K562 (cell line): ENCODE data around the gene IGFBP7.

Source experiments
- FOXM1 ChIP-seq, 2 experiments: fragments of 450-650 bp in 1 of 2; sonication (generic) in 1 of 2; formaldehyde crosslinking in 1 of 2; IDR thresholded peaks; 2 replicates each; pipeline versions ENCODE4 v1.6.1 to v1.9.0; 2017 to 2022; ENCODE audit warnings: low read depth in 2 of 2, mild to moderate bottlenecking in 2 of 2, missing genetic modification reagents in 1 of 2, moderate library complexity in 1 of 2
- GABPA ChIP-seq: fragments of 200-800 bp; sonication (Bioruptor generic); conservative IDR thresholded peaks from 2 replicates; pipeline ENCODE4 v1.6.1; 2016; ENCODE audit warnings: low read depth, missing genetic modification characterization, missing compliant biosample characterization
- LARP7 ChIP-seq: fragments of 450-650 bp; IDR thresholded peaks from 2 replicates; pipeline ENCODE4 v1.6.1; 2016
- MYNN ChIP-seq, 2 experiments: sonication (generic); formaldehyde crosslinking in 1 of 2; IDR thresholded peaks; 2 replicates each; pipeline versions ENCODE4 v1.5.0 to v1.6.1; 2016 to 2020; ENCODE audit warnings: antibody characterized with exemption in 1 of 2, missing genetic modification reagents in 1 of 2
- TBP ChIP-seq: optimal IDR thresholded peaks from 2 replicates; pipeline ENCODE3; 2011; ENCODE audit warnings: low read depth, low read length, improper control_type of control experiment
- TRIM28 ChIP-seq: fragments of 450-650 bp; IDR thresholded peaks from 2 replicates; pipeline ENCODE4 v1.6.1; 2017
- ZNF143 ChIP-seq: sonication (generic); formaldehyde crosslinking; IDR thresholded peaks from 2 replicates; pipeline ENCODE4 v1.9.0; 2022; ENCODE audit warnings: mild to moderate bottlenecking, missing genetic modification reagents
- TF ChIP-seq, protein P1 (sequence below): sonication (generic); formaldehyde crosslinking; IDR thresholded peaks from 2 replicates; pipeline ENCODE4 v1.9.0; 2022; ENCODE audit warnings: mild to moderate bottlenecking, missing genetic modification reagents
- TF ChIP-seq, protein P2 (sequence below): IDR thresholded peaks from 3 replicates; pipeline ENCODE4 v1.6.1; 2011; ENCODE audit warnings: borderline replicate concordance, mild to moderate bottlenecking; ENCODE audit not compliant: insufficient read length, insufficient read depth
- TF ChIP-seq, protein P3 (sequence below), 3 experiments: IDR thresholded peaks in 2 of 3; conservative IDR thresholded peaks in 1 of 3; 2 replicates each; pipeline ENCODE4 v1.5.1; 2011 to 2012; ENCODE audit warnings: low read length in 3 of 3, mild to moderate bottlenecking in 3 of 3, control low read depth in 2 of 3, improper control_type of control experiment in 1 of 3, inconsistent platforms in 1 of 3, low read depth in 1 of 3, mixed read lengths in 1 of 3, moderate library complexity in 1 of 3; ENCODE audit not compliant: insufficient read depth in 2 of 3

DNA sequence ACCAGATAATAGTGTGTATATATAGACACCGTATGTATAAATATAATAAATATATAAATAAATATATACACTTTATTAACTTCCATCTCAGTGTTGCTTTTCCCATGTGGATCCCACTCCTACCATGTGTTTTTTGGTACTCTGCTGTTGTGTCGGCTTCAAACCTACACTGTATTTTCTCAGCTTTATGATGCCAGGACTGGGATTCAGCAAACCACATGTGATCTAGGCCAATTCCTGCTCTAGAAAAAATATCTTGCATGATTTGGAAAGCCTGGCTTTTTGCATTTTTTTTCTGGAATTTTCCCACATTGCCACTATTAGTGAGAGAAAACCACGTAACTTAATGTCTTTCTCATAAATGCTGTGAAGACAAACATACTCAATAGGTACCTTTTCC is 75.7 kb downstream of the IGFBP7 start:
- TF ChIP-seq GABPA (tag) (no peak), FOXM1 (IDR thresholded peaks at IDR 0.05; ENCODE audit: low read depth) (no peak), FOXM1 (CRISPR knock-in tag; IDR thresholded peaks at IDR 0.05; ENCODE audit: low read depth) (no peak), MYNN (IDR thresholded peaks at IDR 0.05) (no peak), MYNN (CRISPR knock-in tag; IDR thresholded peaks at IDR 0.05) (no peak), TBP (no peak), TRIM28 (no peak), LARP7 (no peak), ZNF143 (CRISPR knock-in tag) (no peak)
- TF ChIP-seq, protein P1, sequence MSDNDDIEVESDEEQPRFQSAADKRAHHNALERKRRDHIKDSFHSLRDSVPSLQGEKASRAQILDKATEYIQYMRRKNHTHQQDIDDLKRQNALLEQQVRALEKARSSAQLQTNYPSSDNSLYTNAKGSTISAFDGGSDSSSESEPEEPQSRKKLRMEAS (CRISPR knock-in tag), result no peak
- TF ChIP-seq, protein P2, sequence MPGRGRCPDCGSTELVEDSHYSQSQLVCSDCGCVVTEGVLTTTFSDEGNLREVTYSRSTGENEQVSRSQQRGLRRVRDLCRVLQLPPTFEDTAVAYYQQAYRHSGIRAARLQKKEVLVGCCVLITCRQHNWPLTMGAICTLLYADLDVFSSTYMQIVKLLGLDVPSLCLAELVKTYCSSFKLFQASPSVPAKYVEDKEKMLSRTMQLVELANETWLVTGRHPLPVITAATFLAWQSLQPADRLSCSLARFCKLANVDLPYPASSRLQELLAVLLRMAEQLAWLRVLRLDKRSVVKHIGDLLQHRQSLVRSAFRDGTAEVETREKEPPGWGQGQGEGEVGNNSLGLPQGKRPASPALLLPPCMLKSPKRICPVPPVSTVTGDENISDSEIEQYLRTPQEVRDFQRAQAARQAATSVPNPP, result no peak
- TF ChIP-seq, protein P3, sequence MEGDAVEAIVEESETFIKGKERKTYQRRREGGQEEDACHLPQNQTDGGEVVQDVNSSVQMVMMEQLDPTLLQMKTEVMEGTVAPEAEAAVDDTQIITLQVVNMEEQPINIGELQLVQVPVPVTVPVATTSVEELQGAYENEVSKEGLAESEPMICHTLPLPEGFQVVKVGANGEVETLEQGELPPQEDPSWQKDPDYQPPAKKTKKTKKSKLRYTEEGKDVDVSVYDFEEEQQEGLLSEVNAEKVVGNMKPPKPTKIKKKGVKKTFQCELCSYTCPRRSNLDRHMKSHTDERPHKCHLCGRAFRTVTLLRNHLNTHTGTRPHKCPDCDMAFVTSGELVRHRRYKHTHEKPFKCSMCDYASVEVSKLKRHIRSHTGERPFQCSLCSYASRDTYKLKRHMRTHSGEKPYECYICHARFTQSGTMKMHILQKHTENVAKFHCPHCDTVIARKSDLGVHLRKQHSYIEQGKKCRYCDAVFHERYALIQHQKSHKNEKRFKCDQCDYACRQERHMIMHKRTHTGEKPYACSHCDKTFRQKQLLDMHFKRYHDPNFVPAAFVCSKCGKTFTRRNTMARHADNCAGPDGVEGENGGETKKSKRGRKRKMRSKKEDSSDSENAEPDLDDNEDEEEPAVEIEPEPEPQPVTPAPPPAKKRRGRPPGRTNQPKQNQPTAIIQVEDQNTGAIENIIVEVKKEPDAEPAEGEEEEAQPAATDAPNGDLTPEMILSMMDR (IDR thresholded peaks at IDR 0.05 in 2 of 3, conservative IDR thresholded peaks at IDR 0.05 in 1 of 3; ENCODE audit: insufficient read depth in 2 of 3, low read depth in 1 of 3, low read length in 3 of 3), result no peak
